ENCODE results near the gene VEGFD. TPM values are rescaled to one million over a fixed set of nuclear protein-coding genes. Genes with fewer than 3 reads are reported as not detected.
A peak's percentile ranks its signal among the peaks of the same experiment; 100 is the strongest.

Gene VEGFD
- total and polyA plus RNA-seq, 7 donors, result 1.2 to 8.4 (median 6.9) TPM

GRCh38 chrX:15358533-15358932 is 25.7 kb downstream of the VEGFD start:
- ATAC-seq (no peak), DNase-seq (no peak)
- Histone ChIP-seq H3K36me3 (ENCODE audit: insufficient read depth in 1 of 2, low read depth in 1 of 2) (peaks cover 0 to 76% of the 10 kb centered on the region in 2 donors), H3K27me3 (ENCODE audit: insufficient read depth in 3 of 3, low read length in 2 of 3) (peaks cover 0 to 6% (median 0%) of the 10 kb centered on the region in 3 donors), H3K4me3 (no peak overlapping the region), H3K4me1 (no peaks in the 10 kb centered on the region), H3K9me3 (no peaks in the 10 kb centered on the region), H3K27ac (no peak overlapping the region)
- 81 to 95% (median 88%) methylated on average over 2 of the region's 2 CpGs for WGBS, 3 donors
- no peak for TF ChIP-seq CTCF (IDR thresholded peaks at IDR 0.05)
- intact Hi-C loops (cut with DNase I), result no loop called here

- no peak overlapping the region for H3K27ac ChIP-seq
Observed at GRCh38 chrX:15356444-15356843, 27.8 kb downstream of the VEGFD start.

GRCh38 chrX:15350329-15350996 is 33.8 kb downstream of the VEGFD start:
- peak in 1 of 4 donors; percentile 11 for ATAC-seq
- no peaks in the 10 kb centered on the region for H3K9me3 ChIP-seq
- H3K36me3 ChIP-seq (ENCODE audit: insufficient read depth in 1 of 2, low read depth in 1 of 2), result peaks cover 0 to 66% of the 10 kb centered on the region in 2 donors
- H3K27ac ChIP-seq, result no peak overlapping the region
- TF ChIP-seq CTCF (IDR thresholded peaks at IDR 0.05), result no peak
- 65 to 67% (median 66%) methylated on average over 8 of the region's 8 CpGs for WGBS, 3 donors
- no peak for DNase-seq
- H3K4me3 ChIP-seq, result no peak overlapping the region
- H3K27me3 ChIP-seq (ENCODE audit: insufficient read depth in 3 of 3, low read length in 2 of 3), result no peaks in the 10 kb centered on the region
- intact Hi-C loops (cut with DNase I), result no loop called here
- no peaks in the 10 kb centered on the region for H3K4me1 ChIP-seq

More at GRCh38 chrX:15356444-15356843, 27.8 kb downstream of the VEGFD start:
- ATAC-seq (no peak), DNase-seq (no peak)
- no peaks in the 10 kb centered on the region for H3K9me3 ChIP-seq
- no peak overlapping the region for H3K4me3 ChIP-seq
- H3K27me3 ChIP-seq (ENCODE audit: insufficient read depth in 3 of 3, low read length in 2 of 3), result peaks cover 0 to 6% (median 0%) of the 10 kb centered on the region in 3 donors
- 48 to 60% (median 56%) methylated on average over 1 of the region's 1 CpG for WGBS, 3 donors
- TF ChIP-seq CTCF (IDR thresholded peaks at IDR 0.05), result no peak
- no peaks in the 10 kb centered on the region for H3K4me1 ChIP-seq
- intact Hi-C loops (cut with DNase I), result no loop called here
- H3K36me3 ChIP-seq (ENCODE audit: insufficient read depth in 1 of 2, low read depth in 1 of 2), result peaks cover 0 to 76% of the 10 kb centered on the region in 2 donors

GRCh38 chrX:15349046-15349445 is 35.2 kb downstream of the VEGFD start:
- Histone ChIP-seq H3K27me3 (ENCODE audit: insufficient read depth in 3 of 3, low read length in 2 of 3) (peaks cover 0 to 2% (median 0%) of the 10 kb centered on the region in 3 donors), H3K27ac (no peak overlapping the region), H3K36me3 (ENCODE audit: insufficient read depth in 1 of 2, low read depth in 1 of 2) (peaks cover 0 to 62% of the 10 kb centered on the region in 2 donors), H3K4me3 (no peak overlapping the region), H3K4me1 (no peaks in the 10 kb centered on the region), H3K9me3 (no peaks in the 10 kb centered on the region)
- intact Hi-C loops (cut with DNase I), result loop anchor here (2.0 to 5.0 kb wide), 2 partner anchors 118 to 120 kb away; no protein-coding TSS in a partner anchor
- peak; percentile 55 to 91 (median 66) for ATAC-seq
- no peak for DNase-seq
- peak; percentile 56 for TF ChIP-seq CTCF (IDR thresholded peaks at IDR 0.05)
- 18 to 27% (median 20%) methylated on average over 2 of the region's 2 CpGs for WGBS, 3 donors

Data from psoas muscle (tissue), 8 donors.